HG03060 (cell line): ENCODE results near the gene SEPSECS.

ENCODE experiments used
- ATAC-seq: cut with Tn5 transposase; IDR thresholded peaks from one replicate; pipeline ENCODE4 v1.9.1; 2021; ENCODE audit warnings: low read depth, moderate number of reproducible peaks; ENCODE audit not compliant: unreplicated experiment

Gene SEPSECS

GRCh38 chr4:25159837-25160713, at the start of gene SEPSECS:
Gene SEPSECS (minus strand): TSS chr4:25160449. CDS start chr4:25160369, 80 bp downstream.
- ATAC-seq: peak; percentile 84

DNA sequence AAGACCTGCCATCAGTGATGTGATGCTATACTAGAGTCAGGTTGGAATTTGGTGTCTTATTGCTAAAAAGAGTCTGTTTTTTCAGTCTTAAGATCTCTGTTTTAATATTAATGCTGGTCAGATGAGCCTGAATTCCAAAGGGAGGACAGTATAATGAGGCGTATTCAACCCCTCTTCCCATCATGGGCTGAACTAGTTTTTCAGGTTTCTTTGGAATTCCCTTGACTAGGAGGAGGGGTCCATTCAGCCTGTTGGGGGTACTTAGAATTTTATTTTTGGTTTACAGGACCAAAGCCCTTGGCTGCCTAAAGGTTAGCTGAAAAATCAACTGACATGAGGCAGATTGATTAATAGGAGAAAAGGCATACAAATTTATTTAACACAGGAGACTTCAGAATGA, 49.5 kb upstream of the SEPSECS start:
- no peak for ATAC-seq

GRCh38 chr4:25207997-25208396, 47.7 kb upstream of the SEPSECS start:
- ATAC-seq: no peak

- ATAC-seq: no peak
Measured at GRCh38 chr4:25198713-25199112, 38.5 kb upstream of the SEPSECS start.

- ATAC-seq: no peak
Measured at GRCh38 chr4:25190407-25190806, 30.2 kb upstream of the SEPSECS start.

DNA sequence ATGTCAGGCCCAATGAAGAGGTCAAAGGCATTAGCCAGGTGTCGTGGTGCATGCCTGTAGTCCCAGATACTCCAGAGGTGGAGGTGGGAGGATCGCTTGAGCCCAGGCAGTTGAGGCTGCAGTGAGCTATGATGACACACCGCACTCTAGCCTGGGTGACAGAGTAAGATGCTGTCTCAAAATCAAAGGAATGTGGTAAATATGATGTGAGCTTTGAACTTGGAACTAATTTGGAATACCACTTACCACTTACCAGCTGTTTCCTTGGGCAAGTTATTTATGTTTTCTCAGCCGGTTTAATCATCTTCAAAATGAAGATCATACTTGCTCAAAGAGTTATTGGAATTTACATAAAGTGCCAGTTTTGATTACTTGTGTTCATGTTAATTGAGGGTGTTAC, 23.8 kb upstream of the SEPSECS start:
- no peak for ATAC-seq

GRCh38 chr4:25182937-25183336, 22.7 kb upstream of the SEPSECS start:
- ATAC-seq: no peak

- peak; percentile 64 for ATAC-seq
Measured at GRCh38 chr4:25180524-25181131, 20.4 kb upstream of the SEPSECS start.

GRCh38 chr4:25178838-25179261, 18.6 kb upstream of the SEPSECS start:
- ATAC-seq: no peak

- no peak for ATAC-seq
Measured at GRCh38 chr4:25177147-25177546, 16.9 kb upstream of the SEPSECS start.

- no peak for ATAC-seq
Measured at GRCh38 chr4:25174674-25175073, 14.4 kb upstream of the SEPSECS start.

- no peak for ATAC-seq
Measured at GRCh38 chr4:25172961-25173915, 13.0 kb upstream of the SEPSECS start.

DNA sequence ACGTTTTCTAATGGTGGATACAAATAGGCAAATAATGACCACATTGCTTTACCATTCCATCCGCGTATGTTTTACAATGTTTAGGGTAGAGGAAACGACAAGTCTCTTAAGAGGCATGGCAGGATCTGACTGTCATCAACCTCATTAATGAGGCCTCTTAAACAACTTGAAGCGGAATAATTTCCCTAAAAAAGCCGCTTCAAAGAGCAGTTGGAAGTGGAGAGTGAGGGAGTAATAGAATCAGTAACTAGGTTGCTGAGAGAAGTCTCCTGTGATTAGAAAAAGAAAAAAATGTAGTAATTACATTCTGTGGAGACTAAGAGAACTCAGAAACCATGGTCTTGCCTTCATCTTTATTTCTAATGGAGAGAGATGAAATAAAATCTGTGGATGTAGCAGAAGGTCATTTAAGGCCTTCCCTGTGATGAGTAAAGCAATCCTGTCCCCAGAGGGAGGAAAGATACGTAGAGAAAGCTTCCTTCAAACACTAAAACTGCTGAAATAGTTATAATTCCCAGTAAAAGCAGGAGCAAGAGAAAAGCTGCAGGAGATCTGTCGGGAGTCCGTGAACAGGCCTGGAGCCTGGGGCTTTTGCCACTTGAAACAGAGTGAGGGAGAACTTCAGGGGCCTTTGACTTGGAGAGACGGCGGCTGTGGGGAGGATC, 11.1 kb upstream of the SEPSECS start:
- ATAC-seq: no peak

- no peak for ATAC-seq
Measured at GRCh38 chr4:25169446-25169845, 9.2 kb upstream of the SEPSECS start.

GRCh38 chr4:25165916-25166315, 5.7 kb upstream of the SEPSECS start:
- no peak for ATAC-seq

- no peak for ATAC-seq
Measured at GRCh38 chr4:25163196-25163595, 2.9 kb upstream of the SEPSECS start.

GRCh38 chr4:25162566-25162965, 2.3 kb upstream of the SEPSECS start:
- no peak for ATAC-seq

DNA sequence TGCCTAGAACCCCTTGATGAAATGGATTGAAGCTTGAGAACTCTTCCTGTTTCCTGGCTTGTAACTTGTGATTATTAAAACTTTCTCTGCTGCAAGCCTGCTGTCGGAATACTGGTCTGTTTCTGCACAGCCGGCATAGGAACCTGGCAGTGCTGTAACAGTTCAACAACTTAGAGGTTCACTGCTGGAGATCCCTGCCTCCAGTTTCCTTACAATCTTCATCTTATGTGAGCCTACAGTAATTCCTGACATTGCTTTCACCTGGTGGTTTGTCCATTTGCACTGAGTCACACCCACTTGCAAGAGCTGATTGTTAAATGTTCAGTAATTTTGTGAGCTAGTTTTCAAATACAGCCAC, 1.3 kb upstream of the SEPSECS start:
- ATAC-seq: no peak

GRCh38 chr4:25160714-25161592, 704 bp upstream of the SEPSECS start:
- ATAC-seq: peak; percentile 27
